Measurements from ENCODE around the gene GBX2.
"Not testable (repeated sequence)": the region's sequence is repeated elsewhere in the genome, so short reads cannot be mapped to it uniquely, and the experiment has no call there.

Gene GBX2

GRCh38 chr2:236156095-236156859 lies 11.9 kb downstream of the GBX2 start:
- DNase-seq (ENCODE audit: low spot score): no peak

- DNase-seq (ENCODE audit: low spot score): no peak
These were observed 12.8 kb downstream of the GBX2 start for GRCh38 chr2:236155406-236155805.

GRCh38 chr2:236146436-236146835 lies 21.8 kb downstream of the GBX2 start:
- no peak for DNase-seq (ENCODE audit: low spot score)

GRCh38 chr2:236143811-236144210 lies 24.4 kb downstream of the GBX2 start:
- DNase-seq (ENCODE audit: low spot score): no peak

GRCh38 chr2:236141616-236142015 lies 26.6 kb downstream of the GBX2 start:
- not testable (repeated sequence) for DNase-seq (ENCODE audit: low spot score)

GRCh38 chr2:236137066-236137465 lies 31.1 kb downstream of the GBX2 start:
- DNase-seq (ENCODE audit: low spot score): no peak

GRCh38 chr2:236136538-236136937 lies 31.6 kb downstream of the GBX2 start:
- DNase-seq (ENCODE audit: low spot score): no peak

- DNase-seq (ENCODE audit: low spot score): no peak
These were observed 34.7 kb downstream of the GBX2 start for GRCh38 chr2:236133410-236134012.

GRCh38 chr2:236131073-236131692 lies 37.0 kb downstream of the GBX2 start:
- DNase-seq (ENCODE audit: low spot score): no peak

GRCh38 chr2:236130349-236130998 lies 37.7 kb downstream of the GBX2 start:
- no peak for DNase-seq (ENCODE audit: low spot score)

- DNase-seq (ENCODE audit: low spot score): no peak
These were observed 38.3 kb downstream of the GBX2 start for GRCh38 chr2:236129935-236130334.

- DNase-seq (ENCODE audit: low spot score): no peak
These were observed 39.9 kb downstream of the GBX2 start for GRCh38 chr2:236128321-236128720.

GRCh38 chr2:236127010-236127409 lies 41.2 kb downstream of the GBX2 start:
- peak; percentile 19 for DNase-seq (ENCODE audit: low spot score)

- DNase-seq (ENCODE audit: low spot score): no peak
These were observed 42.6 kb downstream of the GBX2 start for GRCh38 chr2:236125541-236125940.

- no peak for DNase-seq (ENCODE audit: low spot score)
These were observed 43.8 kb downstream of the GBX2 start for GRCh38 chr2:236124182-236124893.

GRCh38 chr2:236123716-236124115 lies 44.5 kb downstream of the GBX2 start:
- no peak for DNase-seq (ENCODE audit: low spot score)

- no peak for DNase-seq (ENCODE audit: low spot score)
These were observed 46.0 kb downstream of the GBX2 start for GRCh38 chr2:236122236-236122635.

- DNase-seq (ENCODE audit: low spot score): peak; percentile 15
These were observed 46.6 kb downstream of the GBX2 start for GRCh38 chr2:236121546-236121945.

- no peak for DNase-seq (ENCODE audit: low spot score)
These were observed 47.4 kb downstream of the GBX2 start for GRCh38 chr2:236120829-236121228.

GRCh38 chr2:236120141-236120601 lies 48.0 kb downstream of the GBX2 start:
- no peak for DNase-seq (ENCODE audit: low spot score)

GRCh38 chr2:236119476-236119875 lies 48.7 kb downstream of the GBX2 start:
- no peak for DNase-seq (ENCODE audit: low spot score)

GRCh38 chr2:236119003-236119402 lies 49.2 kb downstream of the GBX2 start:
- DNase-seq (ENCODE audit: low spot score): no peak
